SKM-1 (cell line): ENCODE results near the gene C1orf74.

Experiments used
- DNase-seq: peaks from one replicate; lab custom pipeline; 2025; ENCODE audit not compliant: unreplicated experiment; lab: John Stamatoyannopoulos, UW

The C1orf74 gene

DNA sequence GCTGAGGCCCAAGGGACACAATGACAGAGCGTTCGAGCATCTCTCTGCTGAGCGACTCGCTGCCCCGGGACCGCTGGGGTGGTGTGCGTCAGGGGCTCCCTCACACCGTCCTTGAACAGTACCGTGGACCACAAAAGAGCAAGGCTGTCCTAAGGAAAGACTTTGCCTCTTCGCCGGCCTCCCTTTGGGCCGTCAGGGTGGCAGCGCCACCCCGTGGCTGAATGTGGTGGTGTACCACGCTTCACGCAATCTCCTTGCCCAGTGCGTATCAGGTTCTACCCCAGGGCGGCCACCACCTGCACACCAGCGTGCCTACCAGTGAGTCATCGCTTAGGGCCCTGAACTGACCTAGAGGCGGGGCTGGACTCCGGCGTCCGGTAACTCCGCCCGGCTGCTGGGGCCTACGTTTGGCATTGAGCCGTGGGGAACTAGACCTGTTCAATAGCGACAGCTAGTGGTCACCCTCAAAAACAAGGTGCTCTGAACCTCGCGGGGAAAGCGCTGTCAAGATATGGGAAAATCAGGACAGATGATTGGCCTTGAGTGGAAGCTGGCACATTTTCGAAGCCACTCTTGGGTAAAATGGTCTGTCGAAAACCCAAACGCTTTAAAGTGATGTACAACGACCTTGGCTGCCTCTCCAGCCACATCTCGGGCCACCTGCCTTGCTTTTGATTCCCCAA is 36.6 kb downstream of the C1orf74 start:
- peak; percentile 53 for DNase-seq

DNA sequence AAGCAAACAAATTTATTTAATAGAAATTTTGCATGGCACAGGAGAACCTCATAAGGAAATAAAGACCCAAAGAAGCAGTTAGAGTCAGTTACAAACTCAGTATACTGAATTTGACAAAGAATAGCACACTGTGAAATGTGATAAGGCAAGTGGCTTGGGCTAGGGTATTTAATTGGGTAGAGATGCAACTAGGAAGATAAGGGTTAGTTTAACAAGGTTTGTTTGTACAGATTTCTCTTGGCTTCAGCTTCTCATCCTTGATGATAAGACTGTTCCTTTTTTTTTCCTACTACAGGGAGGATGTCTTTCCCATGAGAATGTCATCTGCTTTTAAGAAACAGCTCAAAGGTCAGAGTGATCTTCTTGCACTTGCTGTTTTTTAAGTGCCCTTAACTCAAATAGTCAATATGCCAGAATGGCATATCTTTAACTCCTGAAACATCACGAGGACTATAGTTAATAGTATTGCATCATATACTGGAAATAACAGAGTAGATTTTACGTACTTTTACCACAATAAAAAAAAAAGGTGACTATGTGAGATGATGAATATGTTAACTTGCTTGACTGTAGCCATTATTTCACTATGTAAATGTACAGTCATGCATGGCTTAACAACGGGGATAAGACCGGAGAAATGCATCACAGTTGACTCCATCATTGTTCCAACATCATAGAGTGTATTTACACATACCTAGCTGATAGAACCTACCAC is 37.8 kb downstream of the C1orf74 start:
- no peak for DNase-seq

DNA sequence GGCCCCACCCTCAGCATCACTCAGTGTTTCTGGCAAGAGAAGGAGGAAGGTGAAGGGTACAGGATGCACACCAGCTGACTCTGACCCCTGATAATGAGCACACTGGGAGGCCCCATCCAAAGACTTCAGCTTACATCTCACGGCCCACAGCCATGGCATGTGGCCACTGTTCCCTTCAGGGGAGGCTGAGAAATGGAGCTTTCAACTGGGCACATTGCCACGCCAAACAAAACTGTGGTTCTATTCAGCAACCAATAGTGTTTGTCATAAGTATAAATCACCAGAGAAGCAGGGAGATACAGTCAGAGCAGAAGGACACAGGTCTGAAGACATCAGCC is 41.2 kb downstream of the C1orf74 start:
- no peak for DNase-seq

GRCh38 chr1:209742409-209743144 is 41.8 kb downstream of the C1orf74 start:
- no peak for DNase-seq

DNA sequence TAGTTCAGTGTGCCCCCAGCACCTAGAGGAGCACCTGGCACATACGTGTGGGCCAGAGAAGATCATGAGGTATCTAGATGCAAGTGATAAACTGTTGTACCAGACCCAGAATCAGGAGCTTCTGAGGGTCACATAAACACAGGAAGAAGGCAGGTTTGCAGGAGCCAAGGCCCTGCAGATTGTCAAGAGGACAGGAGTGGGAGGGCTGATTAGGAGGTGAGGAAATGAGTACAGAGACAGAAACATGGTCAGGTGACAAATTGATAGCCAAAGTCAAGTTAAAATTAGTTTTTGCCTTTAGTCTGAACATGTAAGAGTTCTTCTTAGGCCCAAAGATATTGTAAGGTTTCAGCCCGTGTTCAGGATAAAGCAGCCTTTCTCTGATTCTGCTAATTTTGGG is 42.5 kb downstream of the C1orf74 start:
- no peak for DNase-seq

DNA sequence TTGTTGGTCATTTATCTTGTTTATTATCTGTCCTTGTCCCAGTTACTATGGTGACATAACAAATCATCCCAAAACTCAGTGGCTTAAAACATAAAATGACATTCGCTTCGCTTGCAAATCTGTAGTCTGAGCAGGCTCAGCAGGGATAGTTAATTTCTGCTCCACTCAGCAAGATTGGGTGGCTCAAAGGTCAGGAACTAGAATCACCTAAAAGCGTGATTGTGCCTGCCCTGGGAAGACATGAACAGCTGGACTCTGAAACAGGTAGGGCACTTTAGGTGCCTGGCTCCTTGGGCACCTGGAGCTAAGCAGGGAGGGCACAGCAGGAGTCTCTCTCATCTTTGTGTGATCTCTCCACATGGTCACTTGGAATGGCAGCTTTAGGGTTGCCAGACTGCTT is 43.2 kb downstream of the C1orf74 start:
- no peak for DNase-seq

DNA sequence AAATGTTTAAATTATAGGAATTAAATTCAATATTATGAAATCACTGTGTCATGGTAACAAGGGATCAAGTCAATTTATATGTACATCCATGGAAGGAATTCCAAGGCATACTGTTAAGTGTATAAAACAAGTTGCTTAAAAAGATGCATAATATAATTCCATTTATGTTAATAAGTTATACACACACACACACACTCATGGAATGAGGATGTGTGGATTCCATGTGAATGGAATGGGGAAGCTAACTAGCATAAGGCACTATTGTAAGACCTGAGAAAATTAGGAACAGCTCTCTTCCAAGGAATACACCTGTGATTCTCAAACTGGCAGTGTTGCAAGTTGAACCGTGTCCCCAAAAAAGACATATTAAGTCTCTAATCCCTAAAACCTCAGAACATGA is 46.1 kb downstream of the C1orf74 start:
- DNase-seq, result no peak

DNA sequence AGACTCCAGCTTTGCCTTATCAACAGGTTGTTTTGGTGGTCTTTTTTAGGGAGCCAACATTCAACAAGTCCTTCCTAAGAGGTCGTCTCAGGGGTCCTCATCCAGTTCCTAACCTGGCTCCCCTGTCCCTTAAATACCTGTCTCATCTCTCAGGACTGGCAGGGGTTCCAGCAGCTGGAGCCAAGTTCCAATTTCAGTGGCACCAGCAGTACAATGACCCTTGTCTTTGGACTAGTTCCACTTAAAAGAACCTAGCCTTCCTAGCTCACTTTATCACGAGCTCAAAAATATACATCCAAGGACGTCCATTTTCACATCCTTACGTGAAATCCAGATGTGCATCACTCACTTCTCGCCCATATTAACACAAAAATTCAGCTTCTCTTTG is 47.2 kb downstream of the C1orf74 start:
- DNase-seq, result no peak

DNA sequence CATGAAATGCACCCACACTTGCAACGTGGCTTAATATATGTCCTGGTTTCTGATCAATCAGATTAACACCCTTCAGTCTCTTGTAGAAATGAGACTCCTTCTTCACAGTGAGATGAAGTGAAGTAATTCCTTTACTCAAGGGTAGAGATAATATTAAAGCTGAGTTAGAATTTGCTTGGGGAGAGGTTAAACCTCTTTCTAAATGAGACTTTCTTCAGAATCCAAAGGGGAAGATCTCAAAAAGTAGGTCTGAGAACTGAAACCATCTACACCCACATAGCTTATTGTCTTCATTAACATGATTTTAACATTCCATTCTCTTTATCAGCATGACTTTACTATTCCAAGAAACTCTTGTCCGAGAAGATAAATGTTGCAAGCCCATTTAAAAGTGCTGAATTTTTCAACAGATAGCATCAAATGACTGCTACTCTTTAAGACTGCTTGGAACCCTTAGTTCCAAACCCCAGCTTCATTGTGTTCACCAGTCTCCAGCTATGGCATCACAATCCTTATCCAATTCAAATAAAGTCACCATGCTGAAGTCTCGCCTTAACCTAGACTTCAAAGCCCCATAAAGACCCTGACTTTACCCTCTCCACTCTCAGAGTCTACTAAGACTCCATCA is 47.8 kb downstream of the C1orf74 start:
- no peak for DNase-seq

DNA sequence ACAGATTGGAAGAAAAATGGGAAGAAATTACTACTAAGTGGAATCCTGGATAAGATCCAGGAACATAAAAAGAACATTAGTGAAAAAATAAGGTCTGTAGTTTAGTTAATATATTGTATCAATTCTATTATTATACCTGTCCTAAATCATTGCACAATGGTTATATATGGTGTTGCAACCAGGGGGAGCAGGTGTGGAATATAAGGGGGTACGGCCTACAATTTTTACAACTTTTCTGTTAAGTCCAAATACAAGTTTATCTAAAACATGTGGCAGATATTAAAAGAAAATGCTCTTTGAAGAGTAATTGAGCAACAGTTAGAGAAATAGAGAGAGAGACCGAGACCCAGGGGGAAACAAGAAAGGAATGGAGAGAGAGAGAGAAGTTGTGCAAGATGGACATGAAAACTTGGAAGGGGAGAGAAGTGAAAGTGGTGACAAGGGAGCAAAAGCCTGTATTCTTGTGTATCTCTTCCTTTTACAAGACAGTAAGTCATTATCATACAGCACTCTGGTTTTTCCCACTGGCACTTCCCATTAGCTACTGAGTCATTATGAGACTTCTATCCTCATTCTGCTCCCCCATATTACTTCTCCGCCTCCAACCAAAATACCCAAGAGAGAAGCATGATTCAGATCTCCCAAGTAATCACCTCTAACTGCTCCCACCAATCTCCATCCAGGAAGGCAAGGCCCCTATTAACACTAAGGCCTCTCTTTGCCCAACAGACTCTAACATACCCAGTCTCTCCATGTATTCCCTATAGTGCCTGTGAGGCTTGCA is 50.8 kb downstream of the C1orf74 start:
- peak; percentile 23 for DNase-seq

DNA sequence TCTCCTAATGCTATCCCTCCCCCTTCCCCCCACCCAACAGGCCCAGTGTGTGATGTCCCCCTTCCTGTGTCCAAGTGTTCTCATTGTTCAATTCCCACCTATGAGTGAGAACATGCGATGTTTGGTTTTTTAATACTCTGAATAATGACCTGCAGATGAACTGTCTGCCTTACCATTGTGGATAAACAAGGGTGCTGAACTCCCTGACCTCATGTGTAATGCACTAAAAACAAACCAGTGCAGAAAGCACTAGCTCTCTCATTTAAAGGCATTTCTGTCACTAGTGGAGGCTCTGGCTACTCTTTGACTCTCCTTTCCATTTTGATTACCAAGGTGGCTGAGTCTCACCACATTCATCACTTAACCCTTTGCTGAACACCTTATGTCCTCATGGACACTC is 51.6 kb downstream of the C1orf74 start:
- no peak for DNase-seq

DNA sequence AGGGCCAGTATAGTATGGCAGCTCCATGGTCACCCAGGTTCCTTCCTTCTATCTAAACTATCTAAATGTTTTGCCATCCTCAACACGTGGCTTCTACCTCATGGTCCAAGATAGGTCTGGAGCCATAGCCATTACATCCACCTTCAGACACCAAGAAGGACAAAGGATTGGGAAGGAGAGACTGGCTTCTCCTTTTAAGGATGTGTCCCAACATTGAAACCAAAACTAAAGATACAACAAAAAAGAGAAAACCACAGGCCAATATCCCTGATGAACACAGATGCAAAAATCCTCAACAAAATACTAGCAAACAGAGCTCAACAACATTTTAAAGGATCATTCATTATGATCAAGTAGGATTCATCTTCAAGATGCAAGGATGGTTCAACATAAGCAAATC is 54.9 kb downstream of the C1orf74 start:
- no peak for DNase-seq
